K562 (cell line): ENCODE measurements around the gene EME2. TPM values are rescaled to one million over a fixed set of nuclear protein-coding genes. Genes with fewer than 3 reads are reported as not detected.

Experiments
- ATAC-seq: fragments of 200-7000 bp; cut with Tn5 transposase; 3 replicates; pipeline ENCODE4 v1.9.1; 2020; ENCODE audit warnings: moderate library complexity
- BruUV-seq: library from RNA; stranded (reverse); fragments of 400-500 nt; replicated peaks from 2 replicates; lab custom pipeline; 2021; lab: Mats Ljungman, UMichigan
- CTCF ChIA-PET: fragments of 300-600 bp; formaldehyde crosslinking; extraction: SDS; loops from one replicate; lab custom pipeline; 2021; ENCODE audit warnings: low intra/inter-chr PET ratio; lab: Yijun Ruan, JAX
- POLR2A ChIA-PET: fragments of 300-600, 350-650 bp; sonication (Branson Sonifier 250); formaldehyde crosslinking; extraction: SDS; loops from one replicate; lab custom pipeline; 2021; ENCODE audit warnings: antibody characterized with exemption, inconsistent platforms; lab: Yijun Ruan, JAX
- DNase-seq, 4 experiments: peaks; one replicate each; pipeline versions ENCODE4 v3.0.0 to v3.0.0-alpha.2; 2011 to 2018; ENCODE audit warnings: low spot score in 3 of 4, mixed read lengths in 3 of 4; ENCODE audit errors: extremely low read depth in 1 of 4
- FAIRE-seq: peaks from 2 replicates; lab custom pipeline; 2011; peaks lifted over from hg19 to GRCh38; lab: Jason Lieb, UNC
- H2AFZ ChIP-seq: 2 replicates; pipeline ENCODE4 v1.6.0; 2011; ENCODE audit warnings: low read depth, low read length, control low read depth, inconsistent platforms
- H3K27ac ChIP-seq: fragments of 200-600 bp; 3 replicates; pipeline ENCODE4 v1.8.0; 2011; ENCODE audit warnings: low read depth, mild to moderate bottlenecking, control low read depth, inconsistent platforms, low read length, moderate library complexity, mixed read lengths; ENCODE audit errors: extremely low read depth
- H3K27me3 ChIP-seq, 2 experiments: fragments of 300-600 bp in 1 of 2; 2 replicates in 1 of 2; 3 replicates in 1 of 2; pipeline versions ENCODE4 v1.6.0 to v1.8.0; 2011; ENCODE audit warnings: inconsistent platforms in 2 of 2, low read length in 2 of 2, mild to moderate bottlenecking in 1 of 2, mixed read lengths in 1 of 2, moderate library complexity in 1 of 2; ENCODE audit not compliant: control insufficient read depth in 2 of 2, insufficient read depth in 2 of 2
- H3K36me3 ChIP-seq: fragments of 300-600 bp; 3 replicates; pipeline ENCODE4 v1.8.0; 2011; ENCODE audit warnings: mild to moderate bottlenecking, low read length, inconsistent platforms; ENCODE audit not compliant: control insufficient read depth, insufficient read depth
- H3K4me1 ChIP-seq, 2 experiments: fragments of 200-600 bp in 1 of 2; replicated peaks in 1 of 2; 2 replicates in 1 of 2; 3 replicates in 1 of 2; pipeline versions ENCODE4 v1.5.1 to v1.8.0; 2011; ENCODE audit warnings: inconsistent platforms in 2 of 2, low read length in 2 of 2, mild to moderate bottlenecking in 1 of 2, mixed read lengths in 1 of 2, moderate library complexity in 1 of 2; ENCODE audit not compliant: control insufficient read depth in 2 of 2, insufficient read depth in 2 of 2
- H3K4me2 ChIP-seq: 2 replicates; pipeline ENCODE4 v1.6.1; 2011; ENCODE audit warnings: low read length, control low read depth, inconsistent platforms, mixed read lengths; ENCODE audit not compliant: insufficient read depth
- H3K4me3 ChIP-seq: fragments of 200-600 bp; sonication (generic), shearing (Covaris generic); 2 replicates; pipeline ENCODE4 v1.5.1; 2016; ENCODE audit warnings: control low read depth, inconsistent platforms
- H3K79me2 ChIP-seq: fragments of 200-600 bp; 3 replicates; pipeline ENCODE4 v1.8.0; 2011; ENCODE audit warnings: low read length, inconsistent platforms; ENCODE audit not compliant: control insufficient read depth, insufficient read depth
- H3K9ac ChIP-seq, 2 experiments: 2 replicates each; pipeline versions ENCODE4 v1.6.0 to v1.6.1; 2011; ENCODE audit warnings: low read depth in 2 of 2, low read length in 2 of 2, control low read depth in 1 of 2, inconsistent platforms in 1 of 2, mild to moderate bottlenecking in 1 of 2, mixed read lengths in 1 of 2; ENCODE audit not compliant: insufficient read depth in 1 of 2
- H3K9me1 ChIP-seq: one replicate; pipeline ENCODE4 v1.6.0; 2011; ENCODE audit warnings: inconsistent platforms, mild to moderate bottlenecking, low read length, moderate library complexity; ENCODE audit not compliant: control insufficient read depth, insufficient read depth
- H3K9me3 ChIP-seq: replicated peaks from 2 replicates; pipeline ENCODE4 v1.5.1; 2011; ENCODE audit warnings: low read depth, low read length, inconsistent platforms; ENCODE audit not compliant: control insufficient read depth, insufficient read depth
- H4K20me1 ChIP-seq: replicated peaks from 2 replicates; pipeline ENCODE4 v1.6.1; 2011; ENCODE audit warnings: low read length, inconsistent platforms, mixed read lengths; ENCODE audit not compliant: control insufficient read depth, insufficient read depth
- KLF6 ChIP-seq: fragments of 250-450 bp; sonication (Bioruptor Pico); IDR thresholded peaks from 2 replicates; pipeline ENCODE4 v1.4.0; 2020; ENCODE audit warnings: mild to moderate bottlenecking, moderate library complexity, borderline replicate concordance
- NBN ChIP-seq: fragments of 450-650 bp; IDR thresholded peaks from 2 replicates; pipeline ENCODE4 v1.6.1; 2016; ENCODE audit warnings: low read depth, mild to moderate bottlenecking
- POLR2G ChIP-seq: fragments of 200-400 bp; formaldehyde crosslinking; IDR thresholded peaks from 2 replicates; pipeline ENCODE4 v1.6.1; 2017; ENCODE audit warnings: low read depth, mild to moderate bottlenecking, antibody characterized with exemption, low read length, moderate library complexity
- RBM22 ChIP-seq: fragments of 200-400 bp; formaldehyde crosslinking; IDR thresholded peaks from 2 replicates; pipeline ENCODE4 v1.6.1; 2018; ENCODE audit warnings: low read length, low read depth; ENCODE audit not compliant: poor library complexity, severe bottlenecking
- ZNF75A ChIP-seq: fragments of 450-650 bp; formaldehyde crosslinking; IDR thresholded peaks from 2 replicates; pipeline ENCODE4 v1.4.0; 2020; ENCODE audit warnings: mild to moderate bottlenecking
- WGBS: fragments of 100-300 bp; shearing (Covaris generic); methylation state at CpG from one replicate; pipeline ENCODE4 v1.1.6; 2016; ENCODE audit warnings: low coverage, mixed read lengths; ENCODE audit not compliant: insufficient coverage; ENCODE audit errors: missing lambda C conversion rate; 5-methylcytosine and 5-hydroxymethylcytosine counted together
- in situ Hi-C: fragments of 300-500 bp; cut with MboI; formaldehyde crosslinking; loops from 4 replicates; pipeline ENCODE4 v1.15.0; 2018; ENCODE audit warnings: inconsistent platforms, mixed read lengths
- intact Hi-C: fragments of 100-400 bp; cut with micrococcal nuclease; formaldehyde crosslinking; loops from 2 replicates; pipeline ENCODE4 v1.14.2; 2022
- polyA plus RNA-seq, 8 experiments: library from polyadenylated mRNA; depleted of rRNA in 4 of 8; stranded (reverse) in 5 of 8; unstranded in 3 of 8; fragments of >200 nt; fragmentation: Nextera tagmentation in 2 of 8; fragmentation: Illumina TruSeq in 1 of 8; extraction: Ambion mirVana in 2 of 8; extraction: Trizol in 1 of 8; gene quantifications; 2 replicates each; pipeline versions ENCODE4 v1.2.1 to v1.2.3, GENCODE V29; 2011 to 2014; ENCODE audit warnings: inconsistent platforms in 1 of 8, missing spikeins in 1 of 8
- total RNA-seq, 7 experiments: library from RNA; depleted of rRNA in 6 of 7; stranded (reverse); fragments of >200 nt in 6 of 7; fragmentation: Illumina TruSeq in 2 of 7; extraction: Trizol in 2 of 7; gene quantifications; 2 replicates each; pipeline versions ENCODE4 v1.2.1 to v1.2.3, GENCODE V29; 2011 to 2021; ENCODE audit warnings: low replicate concordance in 1 of 7

EME2 gene
- total and polyA plus RNA-seq, 9 of the 15 experiments (the other 6 are each of a cell fraction or from before 2014, with no cell fraction given) = 0.35 to 19.9 (median 3.5) TPM

DNA sequence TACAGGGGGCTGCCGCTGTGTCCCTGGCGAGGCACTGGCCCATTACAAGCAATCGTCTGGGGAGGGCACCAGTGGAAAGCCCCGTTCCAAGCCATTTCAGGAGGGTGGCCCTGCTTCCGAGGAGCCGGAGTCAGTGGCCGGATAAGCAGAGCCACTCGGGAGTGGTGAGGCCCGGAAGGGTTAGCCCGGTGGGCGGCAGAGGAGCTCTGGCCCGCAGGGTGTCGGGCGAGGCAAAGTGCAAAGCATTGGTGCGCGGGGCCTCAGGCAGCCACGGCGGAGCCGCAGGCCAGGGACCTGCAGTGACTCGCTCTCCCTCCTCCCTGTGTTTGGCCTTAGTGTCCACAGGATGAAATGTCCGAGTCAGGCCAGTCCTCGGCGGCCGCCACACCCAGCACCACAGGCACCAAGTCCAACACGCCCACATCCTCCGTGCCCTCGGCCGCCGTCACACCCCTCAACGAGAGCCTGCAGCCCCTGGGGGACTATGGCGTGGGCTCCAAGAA, 25.9 kb upstream of the EME2 start:
- no peaks in the 10 kb centered on the region for H4K20me1 ChIP-seq
- intact Hi-C loops = no loop called here
- no peak for ATAC-seq
- peaks cover 0 to 16% of the 10 kb centered on the region in 2 experiments; a peak in 1 of 5 replicates for H3K4me1 ChIP-seq
- H3K27ac ChIP-seq = no peak overlapping the region
- H3K4me3 ChIP-seq = no peak overlapping the region
- H3K9me1 ChIP-seq = peaks cover 3% of the 10 kb centered on the region
- no peak overlapping the region for H2AFZ ChIP-seq
- TF ChIP-seq POLR2G (0 out of 2 replicates have a peak, but pooled peaks have one; percentile 27), KLF6 (CRISPR knock-in tag) (no peak)
- TF ChIP-seq, all 486 proteins: peak for 1
- POLR2A ChIA-PET = interaction anchor here (0.6 to 1.2 kb wide), 3 partner anchors 16 to 38 kb away, joined by 3 to 4 read pairs (median 3); no protein-coding TSS in a partner anchor
- WGBS = 87% methylated on average over 20 of the region's 31 CpGs
- no peaks in the 10 kb centered on the region for H3K9me3 ChIP-seq
- peaks cover 43% of the 10 kb centered on the region; the same call in 2 of the 3 replicates for H3K36me3 ChIP-seq
- H3K79me2 ChIP-seq = no peaks in the 10 kb centered on the region
- H3K27me3 ChIP-seq = no peaks in the 10 kb centered on the region
- CTCF ChIA-PET = no interaction called here
- no TSS peak for BruUV-seq
- FAIRE-seq (no peak), DNase-seq (no peak)
- H3K4me2 ChIP-seq = no peak overlapping the region
- in situ Hi-C loops = no loop called here
- H3K9ac ChIP-seq = peak overlapping the region in 1 of 2 experiments; percentile 26; a peak in 1 of 4 replicates

DNA sequence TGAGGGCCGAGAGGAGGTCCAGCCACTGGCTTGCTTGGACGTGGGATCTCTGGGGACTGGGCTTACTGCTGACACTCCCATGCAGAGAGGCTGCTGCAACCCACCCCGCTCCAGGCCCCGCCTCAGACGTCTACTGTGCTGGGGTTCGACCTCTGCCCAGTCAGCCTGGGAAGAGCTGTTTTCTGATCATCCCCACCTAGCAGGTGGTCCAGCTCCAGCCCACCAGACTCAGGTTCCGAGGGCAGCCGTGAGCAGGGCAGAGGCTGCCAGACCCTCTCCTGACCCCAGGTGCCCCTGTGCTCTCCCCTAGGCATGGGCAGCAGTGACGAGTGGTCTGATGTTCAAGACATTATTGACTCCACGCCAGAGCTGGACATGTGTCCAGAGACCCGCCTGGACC, 24.7 kb upstream of the EME2 start:
- intact Hi-C loops = no loop called here
- in situ Hi-C loops = no loop called here
- H3K9me3 ChIP-seq = no peaks in the 10 kb centered on the region
- WGBS = 82% methylated on average over 10 of the region's 11 CpGs
- H3K4me3 ChIP-seq = no peak overlapping the region
- DNase-seq = no peak
- no peak overlapping the region for H3K27ac ChIP-seq
- peak; percentile 10 for TF ChIP-seq RBM22
- TF ChIP-seq ZNF75A (CRISPR knock-in tag) = no peak
- no peak for TF ChIP-seq NBN
- POLR2A ChIA-PET = no interaction called here
- no peak for ATAC-seq
- peaks cover 51% of the 10 kb centered on the region; the same call in 2 of the 3 replicates for H3K36me3 ChIP-seq
- H3K79me2 ChIP-seq = no peaks in the 10 kb centered on the region
- H3K9me1 ChIP-seq = peaks cover 3% of the 10 kb centered on the region
- no peak overlapping the region for H2AFZ ChIP-seq
- no TSS peak for BruUV-seq
- H3K4me1 ChIP-seq = peaks cover 0 to 13% of the 10 kb centered on the region in 2 experiments; a peak in 1 of 5 replicates
- CTCF ChIA-PET = no interaction called here
- H3K4me2 ChIP-seq = no peak overlapping the region
- no peaks in the 10 kb centered on the region for H3K27me3 ChIP-seq
- no peaks in the 10 kb centered on the region for H4K20me1 ChIP-seq
- no peak overlapping the region for H3K9ac ChIP-seq
- FAIRE-seq = no peak
